Inflammatory macrophage treated with lipopolysaccharide for 1 hour (primary cell): Measurements from ENCODE around the gene RTN4RL2.

Experiments used
- DNase-seq, 2 donors: peaks; one replicate each; pipeline ENCODE4 v3.0.0-alpha.2; 2020 to 2022

The RTN4RL2 gene

DNA sequence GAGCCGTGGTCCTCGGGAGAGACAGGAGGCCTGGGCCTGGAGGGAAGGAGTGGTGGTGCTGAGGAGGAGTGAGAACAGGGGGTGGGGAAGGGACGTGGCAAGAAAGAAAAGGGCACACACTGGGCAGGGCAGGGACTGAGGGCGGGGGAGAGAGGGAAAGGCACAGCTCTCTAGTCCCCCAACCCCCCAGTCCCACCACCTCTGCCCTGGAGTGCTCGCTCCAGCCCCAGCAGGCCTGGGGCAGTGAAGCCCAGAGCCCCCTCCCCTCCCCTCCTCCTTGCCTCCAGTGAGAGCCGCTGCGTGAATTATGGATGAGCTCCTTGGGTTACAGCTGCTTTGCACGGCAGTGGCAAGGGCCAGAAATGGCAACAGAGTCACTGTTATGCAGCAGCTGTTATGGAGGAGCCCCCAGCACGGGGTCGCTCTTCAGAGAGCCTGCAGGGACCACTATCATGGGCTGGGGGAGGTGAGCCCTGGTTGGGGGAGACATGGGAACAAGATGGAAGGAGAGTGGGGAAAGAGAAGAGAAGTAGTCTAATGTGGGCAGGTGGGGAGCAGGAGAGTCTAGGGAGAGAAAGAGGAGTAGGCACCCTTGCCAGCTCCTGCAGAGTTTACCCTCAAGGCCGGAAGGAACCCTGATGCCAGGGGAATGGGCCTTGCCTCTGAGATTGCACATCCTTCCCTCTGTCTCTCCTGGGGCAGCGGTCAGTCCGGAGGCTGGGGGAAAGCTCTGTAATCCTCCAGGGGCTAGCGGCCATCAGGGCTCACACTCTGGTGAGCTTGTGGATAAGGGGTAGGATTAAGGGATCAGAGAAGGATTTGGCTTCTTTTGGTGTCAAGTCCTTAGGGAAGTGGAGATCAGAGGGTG is 3.6 kb downstream of the RTN4RL2 start:
- no peak for DNase-seq

DNA sequence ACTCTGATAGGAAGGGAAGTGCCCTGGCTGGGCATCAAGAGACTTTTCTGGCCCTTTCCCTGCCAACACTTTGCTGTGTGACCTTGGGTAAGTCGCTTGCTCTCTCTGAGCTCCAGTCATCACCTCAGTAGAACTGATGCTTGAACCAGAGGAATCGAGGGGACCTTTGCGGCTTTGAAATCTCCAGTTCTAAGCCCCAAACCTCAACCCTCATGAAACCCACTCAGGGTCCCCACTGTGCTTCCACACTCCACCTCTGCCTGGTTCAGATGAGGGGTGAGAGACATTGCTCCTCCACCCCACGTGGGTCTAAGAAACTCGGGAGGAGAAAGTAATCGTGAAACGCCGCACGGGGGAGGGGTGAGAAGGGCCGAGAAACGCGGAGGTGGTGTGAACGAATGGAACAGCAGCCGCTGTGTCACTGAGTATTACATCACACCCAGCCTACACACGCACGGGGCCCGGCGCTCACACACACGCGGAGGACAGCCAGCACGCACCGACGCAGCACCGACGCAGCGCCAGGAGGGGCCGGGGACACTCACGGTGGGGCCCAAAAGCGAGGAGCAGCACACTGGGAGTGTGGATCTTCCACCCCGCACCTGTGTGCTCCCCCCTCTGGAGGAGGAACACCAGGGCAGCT is 4.3 kb downstream of the RTN4RL2 start:
- DNase-seq = no peak

DNA sequence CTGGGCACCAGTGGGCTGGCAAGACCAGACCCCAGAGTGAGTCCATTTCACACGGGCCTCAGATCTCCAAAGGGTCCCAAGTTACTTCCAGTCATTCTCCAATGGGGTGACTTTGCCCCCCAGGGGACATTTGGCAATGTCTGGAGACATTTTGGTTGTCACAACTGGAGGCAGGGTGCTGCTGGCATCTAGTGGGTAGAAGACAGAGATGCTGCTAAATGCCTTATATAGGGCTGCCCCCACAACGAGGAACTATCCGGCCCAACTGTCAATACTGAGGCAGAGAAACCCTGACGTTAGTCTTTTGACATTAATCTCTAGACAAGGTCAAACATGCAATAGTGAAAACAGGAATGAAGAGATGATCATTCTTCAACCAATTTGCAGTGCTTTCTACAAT is 6.4 kb downstream of the RTN4RL2 start:
- DNase-seq = no peak

DNA sequence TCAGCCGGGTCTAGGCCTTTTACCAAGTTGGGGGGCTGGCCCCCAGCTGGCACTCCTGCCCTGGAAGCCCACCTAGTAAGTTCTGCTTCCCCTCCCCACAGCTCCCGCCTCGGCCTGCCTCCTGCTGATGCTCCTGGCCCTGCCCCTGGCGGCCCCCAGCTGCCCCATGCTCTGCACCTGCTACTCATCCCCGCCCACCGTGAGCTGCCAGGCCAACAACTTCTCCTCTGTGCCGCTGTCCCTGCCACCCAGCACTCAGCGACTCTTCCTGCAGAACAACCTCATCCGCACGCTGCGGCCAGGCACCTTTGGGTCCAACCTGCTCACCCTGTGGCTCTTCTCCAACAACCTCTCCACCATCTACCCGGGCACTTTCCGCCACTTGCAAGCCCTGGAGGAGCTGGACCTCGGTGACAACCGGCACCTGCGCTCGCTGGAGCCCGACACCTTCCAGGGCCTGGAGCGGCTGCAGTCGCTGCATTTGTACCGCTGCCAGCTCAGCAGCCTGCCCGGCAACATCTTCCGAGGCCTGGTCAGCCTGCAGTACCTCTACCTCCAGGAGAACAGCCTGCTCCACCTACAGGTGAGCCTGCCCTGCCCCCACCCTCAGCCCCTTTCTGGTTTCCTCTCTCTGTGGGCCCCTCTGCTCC is 7.3 kb downstream of the RTN4RL2 start:
- DNase-seq = no peak

DNA sequence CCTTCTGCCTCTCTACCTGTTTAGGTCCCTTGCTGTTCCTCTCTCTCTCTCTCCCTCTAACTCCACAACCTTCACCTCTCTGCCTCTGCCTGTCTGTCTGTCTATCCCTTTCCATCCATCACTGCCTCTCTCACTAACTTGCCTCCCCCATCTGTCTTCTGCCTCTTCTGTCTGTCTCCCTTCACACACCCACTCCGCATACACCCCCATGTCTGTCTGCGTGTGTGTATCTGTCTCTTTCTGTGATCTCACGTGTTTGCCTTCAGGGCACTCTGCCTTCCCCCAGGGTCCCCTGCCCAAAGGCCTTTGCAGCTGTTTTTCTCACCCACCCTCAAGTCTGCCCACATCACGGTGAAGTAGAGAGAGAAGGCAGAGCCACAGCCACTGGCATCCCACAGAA is 7.9 kb downstream of the RTN4RL2 start:
- DNase-seq = no peak

DNA sequence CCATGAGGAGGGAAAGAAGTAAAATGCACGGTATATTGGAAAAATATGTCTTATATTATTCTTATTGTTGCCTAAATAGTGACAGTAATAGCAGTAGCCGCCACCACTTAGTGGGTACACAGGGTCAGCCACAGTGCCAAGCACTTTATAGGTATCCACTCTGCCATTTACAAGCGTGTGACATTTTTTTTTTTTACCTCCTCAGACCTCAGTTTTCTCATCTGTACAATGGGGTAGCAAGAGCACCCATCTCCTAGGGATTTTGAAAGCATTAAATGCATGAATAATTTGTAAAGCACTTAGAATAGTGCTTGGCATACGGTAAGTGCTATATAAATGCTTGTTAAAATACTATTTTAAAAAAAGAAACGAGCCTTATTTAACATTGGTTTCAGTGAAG is 8.9 kb downstream of the RTN4RL2 start:
- no peak for DNase-seq

DNA sequence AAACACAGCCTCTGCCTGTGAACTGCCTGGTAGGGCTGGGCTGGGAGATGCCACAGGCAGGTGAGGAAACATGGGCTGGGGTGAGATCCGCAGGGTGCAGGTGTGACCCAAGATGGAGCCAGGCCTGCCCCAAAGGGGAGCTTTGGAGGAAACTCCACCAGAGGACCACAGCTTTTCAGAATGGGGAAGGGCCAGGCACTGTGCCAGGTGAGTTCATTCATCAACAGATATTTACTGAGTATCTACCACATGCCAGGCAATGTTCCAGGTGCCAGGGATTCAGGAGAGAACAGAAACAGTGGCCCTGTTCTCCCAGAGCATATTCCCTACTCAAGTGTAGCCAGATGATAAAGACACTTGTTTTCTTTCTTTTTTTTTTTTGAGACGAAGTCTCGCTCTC is 11.2 kb downstream of the RTN4RL2 start:
- no peak for DNase-seq

DNA sequence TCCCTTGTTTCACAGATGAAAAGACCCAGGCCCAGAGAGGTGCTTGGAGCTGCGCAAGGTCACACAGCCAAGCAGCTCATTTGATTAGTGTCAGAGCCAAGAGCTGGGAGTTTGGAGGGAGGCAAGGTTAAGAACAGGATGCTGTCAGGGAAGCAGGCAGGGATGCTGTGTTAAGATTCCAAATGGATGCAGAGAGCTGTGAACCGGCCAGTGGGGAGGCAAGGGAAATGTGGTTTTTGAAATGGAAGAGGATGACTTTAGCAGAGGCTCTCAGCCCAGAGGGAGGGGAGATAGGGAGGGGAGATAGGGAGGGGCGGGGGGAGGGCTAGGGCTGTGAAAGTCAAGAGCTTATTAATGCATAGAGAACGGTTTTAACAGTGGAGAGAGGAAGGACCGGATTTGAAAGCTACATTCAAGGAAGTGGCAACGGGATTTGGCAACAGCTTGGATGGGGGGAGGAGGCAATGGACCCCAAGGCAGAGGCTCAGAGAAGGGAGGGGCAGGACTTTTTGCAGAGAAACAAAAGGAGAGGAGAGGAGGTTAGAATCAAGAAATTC is 13.0 kb downstream of the RTN4RL2 start:
- DNase-seq = no peak

DNA sequence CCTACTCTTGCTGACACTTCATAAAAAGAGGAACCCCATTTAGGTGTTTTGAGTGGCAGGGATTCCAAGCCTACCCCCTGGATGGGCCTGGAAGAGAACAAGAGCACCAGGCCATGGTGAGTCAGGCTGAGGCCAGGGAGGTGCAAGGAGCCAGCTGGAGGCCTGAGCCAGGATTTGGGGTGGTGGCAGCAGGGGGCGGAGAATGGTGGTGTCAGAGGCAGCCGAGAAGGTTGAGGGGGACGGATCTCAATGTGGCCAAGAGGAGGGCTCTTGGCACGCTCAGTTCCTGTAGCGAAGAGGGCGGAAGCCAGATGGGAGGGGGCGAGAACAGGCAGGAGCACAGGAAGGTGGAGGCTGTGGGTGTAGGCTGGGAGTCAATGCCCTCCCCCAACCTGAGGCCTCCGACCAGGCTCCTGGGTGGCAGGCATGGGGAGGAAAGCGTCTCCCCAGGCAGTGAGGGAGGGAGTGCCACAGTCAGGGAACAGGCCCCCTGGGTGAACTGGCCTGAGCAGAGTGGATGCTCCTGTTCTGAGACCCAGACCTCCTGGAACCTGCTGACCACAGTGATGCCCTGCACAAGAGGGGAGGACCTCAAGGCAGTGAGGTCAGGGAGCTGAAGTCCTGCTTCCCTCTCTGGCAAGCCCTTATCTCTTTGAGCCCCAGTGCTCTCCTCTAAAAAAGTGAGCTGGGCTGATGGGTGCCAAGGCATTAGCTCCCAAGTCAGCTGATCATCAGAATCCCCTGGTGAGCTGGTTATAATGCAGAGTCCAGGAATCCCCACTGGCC is 13.9 kb downstream of the RTN4RL2 start:
- DNase-seq = no peak

DNA sequence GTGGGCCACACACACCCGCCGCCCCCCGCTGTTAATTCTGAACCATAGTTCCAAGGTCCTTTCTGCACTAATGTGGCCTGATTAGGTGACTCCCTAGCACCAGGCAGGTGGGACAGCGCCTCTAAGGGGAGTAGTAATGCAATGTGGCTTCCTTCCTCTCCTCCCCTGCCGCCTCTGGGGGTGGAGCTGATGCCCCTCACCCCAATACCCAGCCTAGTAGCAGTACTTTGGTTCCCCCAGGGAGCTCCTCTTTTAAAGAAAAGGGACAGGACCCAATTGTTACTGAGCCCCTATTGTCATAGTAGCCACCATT is 14.4 kb downstream of the RTN4RL2 start:
- DNase-seq = no peak

DNA sequence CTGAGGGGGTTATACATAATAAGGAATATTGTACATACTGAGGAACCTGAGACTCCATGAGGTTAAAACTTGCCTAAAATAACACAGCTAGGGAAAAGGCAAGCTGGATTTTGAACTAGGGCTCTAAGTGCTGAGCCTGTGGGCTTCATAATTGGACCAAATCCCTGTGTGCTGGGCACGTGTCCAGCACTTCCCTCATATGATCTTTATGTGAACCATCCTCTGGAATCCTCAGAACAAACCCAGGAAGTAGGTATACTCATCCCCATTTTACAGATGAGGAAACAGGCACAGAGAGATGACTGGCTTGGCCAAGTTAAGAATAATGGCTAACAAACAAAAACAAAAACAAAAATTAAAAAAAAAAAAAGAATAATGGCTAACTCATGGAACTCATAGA is 14.9 kb downstream of the RTN4RL2 start:
- DNase-seq = no peak

DNA sequence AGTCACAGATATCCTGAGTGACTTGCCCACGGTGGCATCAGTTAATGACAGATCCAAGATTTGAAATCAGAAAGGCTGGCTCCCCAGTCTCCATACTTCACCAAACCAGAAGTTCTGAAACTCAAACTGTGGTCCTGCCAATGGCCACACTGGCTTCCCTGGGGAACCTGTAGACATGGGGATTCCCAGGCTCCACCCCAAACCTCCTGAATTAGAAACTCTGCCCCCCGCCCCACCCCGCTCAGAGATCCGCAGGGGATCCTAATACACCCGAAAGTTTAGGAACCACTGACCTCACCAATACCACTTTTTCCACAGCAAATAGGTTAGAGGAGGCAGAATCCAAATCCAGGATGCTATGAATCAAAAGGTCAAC is 15.3 kb downstream of the RTN4RL2 start:
- DNase-seq = no peak

DNA sequence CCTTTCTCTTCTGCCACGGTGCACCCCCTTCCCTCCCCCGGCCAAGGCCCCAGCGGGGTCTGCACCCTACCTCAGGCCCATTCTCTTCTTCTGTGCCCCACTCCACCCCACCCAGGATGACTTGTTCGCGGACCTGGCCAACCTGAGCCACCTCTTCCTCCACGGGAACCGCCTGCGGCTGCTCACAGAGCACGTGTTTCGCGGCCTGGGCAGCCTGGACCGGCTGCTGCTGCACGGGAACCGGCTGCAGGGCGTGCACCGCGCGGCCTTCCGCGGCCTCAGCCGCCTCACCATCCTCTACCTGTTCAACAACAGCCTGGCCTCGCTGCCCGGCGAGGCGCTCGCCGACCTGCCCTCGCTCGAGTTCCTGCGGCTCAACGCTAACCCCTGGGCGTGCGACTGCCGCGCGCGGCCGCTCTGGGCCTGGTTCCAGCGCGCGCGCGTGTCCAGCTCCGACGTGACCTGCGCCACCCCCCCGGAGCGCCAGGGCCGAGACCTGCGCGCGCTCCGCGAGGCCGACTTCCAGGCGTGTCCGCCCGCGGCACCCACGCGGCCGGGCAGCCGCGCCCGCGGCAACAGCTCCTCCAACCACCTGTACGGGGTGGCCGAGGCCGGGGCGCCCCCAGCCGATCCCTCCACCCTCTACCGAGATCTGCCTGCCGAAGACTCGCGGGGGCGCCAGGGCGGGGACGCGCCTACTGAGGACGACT is 15.9 kb downstream of the RTN4RL2 start:
- no peak for DNase-seq

DNA sequence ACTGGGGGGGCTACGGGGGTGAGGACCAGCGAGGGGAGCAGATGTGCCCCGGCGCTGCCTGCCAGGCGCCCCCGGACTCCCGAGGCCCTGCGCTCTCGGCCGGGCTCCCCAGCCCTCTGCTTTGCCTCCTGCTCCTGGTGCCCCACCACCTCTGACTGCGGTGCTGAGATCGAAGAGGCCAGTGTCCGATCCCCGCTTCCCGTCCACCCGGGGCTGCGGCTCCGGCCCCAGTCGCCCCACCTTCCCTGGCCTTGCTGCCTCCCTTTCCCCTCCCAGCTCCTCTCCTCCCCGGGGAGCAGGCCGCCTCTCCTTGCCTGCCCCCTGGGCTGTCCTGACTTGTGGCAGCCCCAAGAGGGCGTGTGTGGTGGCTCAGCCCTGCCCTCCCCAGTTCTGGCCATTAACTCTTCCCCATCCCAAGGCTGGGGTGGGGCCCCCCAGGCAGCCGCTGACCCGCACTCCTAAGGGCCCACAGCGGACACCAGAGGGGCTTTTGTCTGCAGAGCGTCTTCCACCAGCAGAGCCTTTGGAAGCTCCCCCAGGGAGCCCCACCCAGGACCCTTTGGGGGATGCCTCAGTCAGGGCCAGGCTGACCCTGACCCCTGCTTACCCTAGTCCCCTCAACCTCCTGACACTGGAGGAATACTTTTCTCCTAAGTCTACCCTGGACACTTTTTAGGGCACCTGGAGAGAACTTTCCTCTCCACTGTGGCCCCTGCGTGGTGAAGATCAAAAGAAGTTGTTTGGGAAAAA is 16.6 kb downstream of the RTN4RL2 start:
- peak; percentile 44 to 48 for DNase-seq

DNA sequence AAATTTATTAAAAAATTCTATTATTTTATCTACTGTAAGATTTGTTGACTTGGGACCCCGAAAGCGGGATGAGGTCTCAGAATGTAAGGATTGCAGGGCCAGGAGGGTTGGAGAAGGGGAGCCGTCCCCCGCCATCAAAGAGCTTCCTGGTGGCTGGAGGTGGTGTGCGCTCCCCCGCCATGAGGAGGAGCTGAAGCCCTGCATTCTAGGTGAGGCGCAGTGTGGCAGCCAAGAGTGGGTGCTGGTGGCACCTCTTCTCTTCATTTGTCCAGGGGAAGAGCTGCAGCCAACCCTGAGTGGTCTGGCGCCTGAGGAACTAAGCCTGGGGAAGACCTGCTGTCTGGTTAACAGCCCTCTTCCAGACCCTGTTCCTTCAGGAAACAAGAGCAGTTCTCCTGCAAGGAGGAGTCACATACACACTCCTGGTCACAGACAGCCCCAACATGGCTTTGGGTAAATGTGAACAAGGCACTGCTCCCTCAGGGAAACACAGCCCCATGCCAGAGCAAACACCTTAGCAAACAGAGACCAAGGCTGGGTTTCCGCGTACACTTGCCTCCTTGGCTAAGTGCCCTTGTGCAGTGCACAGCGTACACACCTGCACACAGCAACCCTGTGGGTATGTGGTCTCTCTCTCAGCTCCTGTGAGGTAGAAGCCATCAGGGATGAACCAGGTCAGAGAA is 17.3 kb downstream of the RTN4RL2 start:
- DNase-seq = no peak

DNA sequence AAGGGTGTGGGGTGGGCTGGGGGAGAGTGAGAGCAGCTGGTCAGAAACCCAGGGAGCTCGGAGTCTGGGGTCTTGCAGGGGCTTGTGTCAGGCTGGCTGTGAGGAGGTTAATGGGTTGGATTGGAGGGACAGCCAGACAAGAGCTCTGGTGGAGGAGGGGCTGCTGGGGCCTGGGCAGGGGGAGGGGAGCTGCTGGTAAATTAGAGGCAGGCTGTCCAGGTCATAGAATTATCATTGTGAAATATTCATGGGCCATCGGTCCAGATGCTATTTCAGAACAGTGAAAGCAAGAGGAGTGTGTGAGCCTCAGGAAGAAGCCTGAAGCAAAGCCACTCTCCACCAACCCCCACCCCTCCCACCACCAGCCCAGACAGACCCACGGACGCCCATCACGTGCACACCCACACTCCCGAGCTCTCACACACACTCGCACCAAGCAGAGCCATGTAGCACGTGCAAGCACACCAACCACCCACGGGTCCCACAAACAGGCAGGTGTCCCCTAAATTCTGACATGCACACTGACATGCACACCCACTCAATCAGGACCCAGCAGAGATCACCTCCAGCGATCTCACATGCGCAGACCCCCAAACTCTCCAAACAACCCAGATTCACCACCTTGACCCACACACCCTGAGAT is 18.8 kb downstream of the RTN4RL2 start:
- DNase-seq = no peak

DNA sequence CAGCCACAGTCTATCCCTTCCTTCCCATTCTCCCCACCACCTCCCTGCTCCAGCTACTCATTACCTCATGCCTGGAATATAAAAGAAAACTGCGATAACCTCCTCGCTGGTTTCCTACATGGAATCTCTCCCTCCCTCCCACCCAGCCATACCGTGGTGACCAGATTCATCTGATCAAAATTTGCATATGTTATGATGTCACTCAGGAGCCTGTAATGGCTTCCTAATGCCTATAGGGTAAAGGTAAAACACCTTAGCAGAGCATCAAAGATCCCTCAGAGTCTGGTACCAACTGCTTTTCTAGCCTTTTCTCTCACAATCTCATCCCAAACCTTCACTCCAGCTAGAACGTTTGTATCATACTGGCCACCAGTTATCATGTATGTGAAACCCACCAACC is 19.6 kb downstream of the RTN4RL2 start:
- DNase-seq = no peak

DNA sequence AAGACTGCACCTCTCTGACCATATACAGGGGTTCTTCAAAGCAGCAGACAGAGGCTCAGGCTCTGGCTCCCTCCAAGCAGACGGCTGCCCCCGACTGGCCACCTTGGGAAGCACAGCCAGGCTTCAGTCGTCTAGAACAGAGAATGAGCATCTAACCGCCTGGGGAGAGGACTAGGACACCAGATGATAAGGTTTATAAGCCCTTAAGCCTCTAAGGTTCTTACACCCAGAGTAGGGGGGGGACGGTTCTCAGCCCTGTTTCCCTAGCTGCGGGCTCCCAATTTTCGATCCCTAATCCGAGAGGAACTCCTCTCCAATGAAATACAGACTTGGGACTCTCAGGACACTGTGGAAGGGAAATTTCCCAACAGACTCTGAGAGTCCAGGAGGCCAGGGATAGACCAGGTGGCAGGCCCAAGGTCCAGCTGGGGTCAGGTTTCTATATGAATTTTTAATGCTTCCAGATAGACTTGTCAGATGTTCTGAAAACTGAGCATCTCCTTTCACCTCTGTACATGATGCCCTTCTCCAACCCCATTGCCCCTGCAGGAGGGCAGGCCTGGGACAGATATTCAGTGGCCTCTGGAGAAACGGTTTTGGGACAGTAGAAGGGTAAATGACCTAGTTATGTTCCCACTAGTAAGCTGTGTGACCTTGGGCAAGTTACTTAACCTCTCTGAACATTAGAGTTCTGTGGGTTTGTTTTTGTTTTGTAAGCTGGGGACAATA is 20.2 kb downstream of the RTN4RL2 start:
- DNase-seq = peak; percentile 58 to 88

DNA sequence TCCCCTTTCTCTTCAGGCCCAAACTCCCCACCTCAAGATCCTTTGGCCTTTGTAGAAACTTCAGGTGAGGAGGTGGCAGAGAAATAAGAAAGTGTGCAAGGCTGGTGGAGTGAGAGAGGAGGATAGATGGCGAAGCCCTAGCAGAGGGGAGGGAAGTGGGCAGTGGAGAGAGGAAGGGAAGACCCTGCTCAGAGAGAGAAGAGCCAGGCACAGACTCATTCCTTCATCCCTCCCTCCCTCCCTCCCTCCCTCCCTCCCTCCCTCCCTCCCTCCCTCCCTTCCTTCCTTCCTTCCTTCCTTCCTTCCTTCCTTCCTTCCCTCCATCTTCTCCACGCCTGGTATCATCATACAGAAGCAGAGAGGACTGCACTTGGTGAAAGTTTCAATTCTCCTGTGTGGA is 21.0 kb downstream of the RTN4RL2 start:
- no peak for DNase-seq
